LoVo (cell line): Measurements from ENCODE around the gene C11orf58.

Source experiments
- DNase-seq: peaks from one replicate; pipeline ENCODE4 v3.0.0-alpha.2; 2016; ENCODE audit warnings: low spot score

The C11orf58 gene

DNA sequence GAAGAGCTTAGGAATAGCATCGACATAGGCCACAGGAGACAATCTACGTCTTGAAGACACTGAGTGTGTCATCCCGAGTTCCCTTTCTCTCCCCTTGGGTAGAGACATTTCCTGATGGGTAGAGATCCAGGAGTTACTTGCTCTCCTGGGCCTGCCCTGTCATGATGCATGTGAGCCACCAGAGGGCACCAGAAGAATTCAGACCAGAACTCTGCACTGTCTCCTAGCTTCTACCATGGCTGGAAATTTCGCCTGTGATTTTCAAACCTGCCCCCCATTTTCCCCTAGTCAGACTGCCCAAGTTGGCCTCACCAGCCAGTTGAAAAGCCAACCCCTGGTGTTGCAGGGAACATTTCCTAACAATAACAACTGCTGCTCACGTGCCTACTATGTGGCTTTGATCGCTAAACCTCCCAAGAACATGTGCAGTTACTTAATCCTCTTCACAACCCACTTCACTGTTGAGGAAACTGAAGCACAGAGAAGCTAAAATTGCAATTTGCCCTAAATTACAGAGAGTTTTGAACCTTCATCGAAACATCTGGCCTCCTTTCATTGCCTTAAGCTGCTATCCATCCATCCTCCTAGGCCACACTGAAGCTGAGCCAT lies 47.2 kb downstream of the C11orf58 start:
- DNase-seq: peak; percentile 59

DNA sequence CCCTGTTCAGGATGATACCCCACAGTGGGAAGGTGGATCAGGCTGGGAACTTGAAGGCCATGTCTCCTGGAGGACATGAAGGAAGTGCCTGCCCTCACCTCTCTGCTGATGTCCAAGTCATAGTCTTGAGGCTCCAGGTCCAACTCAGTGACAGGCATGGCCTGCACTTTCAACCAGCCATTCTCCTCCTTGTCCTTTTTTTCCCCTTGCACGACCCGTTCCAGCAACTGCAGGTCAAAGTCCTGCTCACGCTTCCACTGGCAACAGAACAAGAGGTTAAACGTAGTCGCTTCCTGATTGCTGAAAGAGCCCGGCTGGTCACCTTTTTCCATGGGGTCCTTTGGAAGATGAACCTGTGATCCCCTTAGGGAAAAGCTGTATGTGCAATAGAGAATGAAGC lies 47.7 kb downstream of the C11orf58 start:
- DNase-seq: no peak

DNA sequence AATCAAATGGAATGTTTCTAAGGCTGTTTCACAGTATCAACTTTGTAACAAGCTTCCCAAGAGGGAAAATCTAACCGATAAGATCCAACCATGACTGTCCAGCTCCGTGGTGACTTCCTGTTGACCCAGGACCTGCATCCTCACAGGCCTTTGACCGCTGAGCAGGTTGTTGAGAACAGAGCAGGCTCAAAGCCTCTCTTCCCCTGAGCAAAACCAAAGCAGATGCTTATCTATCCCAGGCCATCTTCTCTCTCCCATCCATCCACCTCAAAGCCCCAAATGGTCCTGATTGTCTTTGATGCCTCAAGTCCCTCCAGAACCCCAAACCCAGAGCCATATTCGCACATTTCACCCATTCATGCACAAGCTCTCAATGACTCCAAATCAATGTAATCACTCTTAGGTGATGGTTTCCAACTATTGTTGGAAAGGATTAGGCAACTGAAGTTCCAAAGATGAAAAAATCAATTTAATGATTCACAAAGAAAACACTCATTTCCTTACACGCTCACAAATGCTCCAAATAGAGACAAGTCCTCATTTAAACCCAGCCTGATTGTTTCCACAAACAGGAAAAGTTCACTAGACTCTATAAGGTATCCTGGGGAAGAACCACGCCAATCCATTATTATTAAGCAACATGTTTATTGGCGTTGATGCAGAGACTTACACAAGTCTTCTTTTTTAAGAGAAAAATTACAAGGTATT lies 48.7 kb downstream of the C11orf58 start:
- no peak for DNase-seq

DNA sequence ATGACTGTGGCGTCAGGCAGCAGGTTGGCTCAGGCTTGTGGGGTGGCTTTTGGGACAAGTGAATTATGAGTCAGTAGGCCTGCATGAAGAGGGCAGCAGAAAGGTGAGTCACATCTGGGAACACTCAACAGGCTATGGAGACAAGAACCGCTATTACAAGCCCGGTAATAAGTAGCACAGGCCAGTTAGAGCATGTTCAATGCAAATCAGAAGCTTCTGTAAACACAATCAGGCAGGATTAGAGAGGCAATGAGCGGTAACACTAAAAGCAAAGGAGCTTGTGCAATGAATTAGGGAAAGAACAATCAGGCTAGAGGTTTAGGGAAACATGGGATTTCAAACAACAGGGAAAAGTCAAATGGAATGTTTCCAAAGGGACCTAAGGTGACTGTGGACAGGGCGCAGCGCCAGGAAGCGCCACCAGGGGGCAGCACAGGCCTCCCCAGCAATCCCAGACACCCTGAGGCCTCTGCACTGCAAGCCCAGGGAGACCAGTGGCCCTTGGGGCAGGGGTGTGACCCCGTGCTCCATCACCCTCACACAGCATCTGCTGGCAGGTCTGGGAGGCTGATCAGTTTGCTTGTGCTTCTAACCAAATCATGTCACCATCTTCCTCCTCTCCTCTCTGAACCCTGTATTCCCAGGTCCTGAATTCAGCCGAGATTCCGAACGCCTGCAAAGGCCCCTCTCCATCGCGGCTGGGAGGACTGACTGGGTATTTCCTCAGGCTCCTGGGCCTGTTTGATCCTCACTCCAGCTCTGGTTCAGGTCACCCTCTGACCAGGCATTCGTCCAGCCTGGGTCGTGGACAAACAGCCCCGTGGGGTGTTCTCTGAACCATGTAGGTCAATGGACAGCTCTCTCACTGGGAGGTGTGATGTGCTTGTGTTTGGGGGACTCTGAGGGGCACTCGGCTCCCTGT lies 50.0 kb downstream of the C11orf58 start:
- peak; percentile 50 for DNase-seq

DNA sequence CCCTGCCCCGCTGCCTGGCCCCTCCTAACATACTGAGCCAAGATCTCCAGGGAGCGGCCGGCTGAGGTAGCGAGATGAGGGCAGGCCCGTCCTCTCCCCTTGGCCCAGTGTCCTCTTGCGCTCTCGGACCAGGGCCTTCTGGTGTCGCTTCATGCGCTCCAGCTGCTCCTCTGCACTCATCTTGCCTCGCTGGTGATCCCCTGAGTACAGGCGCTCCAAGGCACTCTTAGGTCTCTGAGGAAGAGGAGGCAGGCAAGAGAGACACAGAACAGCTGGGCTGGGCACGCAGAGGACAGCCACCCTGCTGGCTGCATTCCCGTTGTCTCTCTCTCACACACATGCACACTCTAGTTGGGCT lies 50.6 kb downstream of the C11orf58 start:
- no peak for DNase-seq

DNA sequence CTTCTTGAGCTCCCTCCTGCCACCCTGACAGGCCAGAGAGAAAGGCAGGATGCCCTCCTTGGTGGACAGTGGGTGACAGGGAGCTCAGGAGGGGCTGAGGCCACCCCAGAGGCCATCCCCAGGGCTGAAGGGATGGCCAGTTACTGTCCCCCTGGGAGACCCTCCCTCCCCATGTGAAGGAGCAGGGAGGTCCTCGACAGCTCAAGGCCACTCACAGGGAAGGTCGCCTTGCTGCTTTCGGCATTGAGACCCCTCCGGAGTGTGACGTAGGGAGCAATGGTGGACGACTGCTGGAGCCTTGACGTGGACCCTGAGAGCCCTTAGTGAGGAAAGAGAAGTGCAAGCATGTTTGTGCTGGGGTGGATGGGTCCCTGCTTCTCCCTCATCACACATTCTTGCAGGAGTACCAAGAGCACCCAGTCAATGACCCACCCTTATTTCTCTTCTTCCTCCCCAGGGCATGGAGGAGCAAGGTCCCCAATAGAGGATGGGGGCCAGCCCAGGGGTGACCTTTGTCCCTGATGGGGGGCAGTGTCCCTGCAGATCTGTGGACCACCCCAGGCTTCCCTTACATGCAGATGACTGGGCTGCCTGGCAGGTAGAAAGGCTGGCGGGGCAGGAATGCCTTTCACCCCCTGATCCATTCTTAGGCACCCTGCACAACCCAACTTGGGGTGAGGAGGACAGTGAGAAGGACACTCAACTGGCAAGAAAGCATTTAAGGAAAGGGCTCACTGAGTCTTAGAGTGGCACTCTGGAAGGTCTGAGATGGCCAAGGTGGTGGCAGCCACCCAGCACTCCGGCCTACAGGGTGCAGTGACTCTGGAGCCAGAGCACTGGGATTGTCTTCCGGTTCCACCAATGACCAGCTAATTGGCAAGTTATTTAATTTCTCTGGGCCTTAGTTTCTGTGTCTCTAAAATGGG lies 51.4 kb downstream of the C11orf58 start:
- no peak for DNase-seq

DNA sequence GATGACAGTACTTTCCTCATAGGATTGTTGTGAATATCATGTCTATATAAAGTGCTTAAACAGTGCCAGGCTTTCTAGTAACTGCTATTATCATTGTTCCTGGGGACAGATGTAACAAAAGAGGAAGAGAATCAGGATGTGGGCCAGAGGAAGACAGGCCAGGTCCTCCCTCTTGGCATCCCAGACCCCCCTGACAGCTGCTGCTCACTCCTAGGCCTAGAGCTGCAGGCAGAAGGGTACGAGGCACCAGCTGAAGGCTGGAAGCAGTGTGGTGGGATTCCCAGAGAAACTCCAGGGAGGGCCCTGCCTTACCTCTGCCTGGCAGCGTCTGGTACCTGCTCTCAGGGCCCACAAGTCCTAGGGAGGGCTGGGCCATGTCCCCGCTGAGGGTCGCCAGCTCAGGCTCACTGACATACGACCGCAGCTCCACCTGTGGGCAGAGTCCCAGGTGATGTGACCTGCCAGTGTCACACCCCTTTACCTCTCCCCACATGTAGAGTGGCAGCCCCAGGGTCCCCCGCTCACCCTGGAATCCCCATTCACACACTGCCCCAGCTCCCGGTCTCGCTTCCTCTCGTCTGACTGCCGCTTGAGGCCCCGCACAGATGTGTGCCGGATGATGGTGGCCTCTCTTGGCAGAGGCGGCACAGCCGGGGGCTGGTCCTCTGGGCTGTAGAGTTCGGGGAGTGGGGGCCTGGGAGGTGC lies 52.2 kb downstream of the C11orf58 start:
- DNase-seq: no peak

DNA sequence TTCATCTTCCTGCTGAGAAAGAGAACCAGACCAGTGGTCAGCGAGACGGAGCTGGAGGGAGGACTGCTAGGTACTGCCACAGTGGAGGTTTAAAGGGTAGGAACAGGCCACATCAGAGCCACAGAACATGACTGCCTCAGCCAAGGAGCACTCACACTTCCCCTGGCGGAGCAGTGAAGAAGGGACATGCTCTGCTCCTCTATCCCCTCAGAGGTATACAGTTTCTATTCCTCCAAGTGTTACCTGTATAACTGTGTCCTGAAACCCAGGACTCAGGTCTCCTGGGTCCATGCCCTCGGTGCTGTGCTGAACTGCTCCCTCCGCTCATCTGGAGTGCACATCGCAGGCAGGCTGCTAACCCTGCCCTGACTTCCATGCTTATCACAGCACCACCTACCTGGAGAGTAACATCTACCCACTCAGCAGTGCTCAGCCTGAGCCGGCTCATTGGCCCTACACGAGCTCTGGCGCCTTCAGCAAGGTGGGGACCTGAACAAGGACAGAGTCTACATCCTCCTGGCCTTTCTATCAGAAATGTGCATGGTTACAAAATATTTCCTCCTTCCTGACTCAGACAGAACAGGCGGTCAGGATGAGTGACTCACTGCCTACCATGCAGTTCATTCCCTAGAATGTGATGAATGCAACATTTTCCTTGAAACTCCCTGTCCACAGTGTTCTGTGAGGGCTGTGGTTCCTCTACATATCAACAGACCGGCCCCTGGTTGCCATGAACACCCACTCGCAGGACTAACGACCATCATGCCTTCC lies 52.9 kb downstream of the C11orf58 start:
- peak; percentile 9 for DNase-seq

DNA sequence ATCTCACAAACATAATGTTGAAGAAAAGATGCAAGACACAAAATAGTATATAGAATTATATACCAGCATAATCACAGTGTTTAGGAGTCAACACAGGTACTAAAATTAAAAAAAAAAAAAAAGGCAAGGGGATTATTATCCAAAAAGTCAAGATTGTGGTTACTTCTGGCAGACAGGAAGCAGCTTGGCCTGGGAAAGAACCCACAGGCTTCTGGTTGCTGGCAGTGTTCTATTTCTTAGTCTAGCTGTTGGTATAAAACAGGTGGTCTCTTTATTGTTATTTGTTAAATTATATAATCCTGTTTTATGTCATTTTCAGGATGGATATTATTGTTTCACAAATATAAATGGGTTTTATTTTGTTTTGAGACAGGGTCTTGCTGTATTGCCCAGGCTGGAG lies 54.0 kb downstream of the C11orf58 start:
- DNase-seq: no peak

DNA sequence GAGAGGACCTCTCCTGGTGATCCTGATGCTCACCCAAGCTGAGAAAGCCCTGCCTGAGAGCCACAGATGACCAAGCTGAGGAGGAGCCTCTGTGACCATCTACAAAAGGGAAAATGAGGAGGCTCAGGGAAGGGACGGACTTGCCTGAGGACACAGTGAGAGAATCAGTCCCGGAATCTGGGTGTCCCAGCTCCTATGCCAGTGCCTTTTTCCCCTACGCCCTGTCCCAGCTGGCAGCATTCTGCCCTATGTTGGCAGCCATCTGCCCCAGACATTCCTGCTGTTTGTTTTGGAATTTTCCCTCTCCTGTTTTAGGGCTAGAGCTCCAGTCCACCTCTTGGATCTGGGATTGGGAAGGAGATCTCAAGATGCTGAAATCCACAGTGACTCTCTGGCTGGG lies 54.6 kb downstream of the C11orf58 start:
- no peak for DNase-seq

DNA sequence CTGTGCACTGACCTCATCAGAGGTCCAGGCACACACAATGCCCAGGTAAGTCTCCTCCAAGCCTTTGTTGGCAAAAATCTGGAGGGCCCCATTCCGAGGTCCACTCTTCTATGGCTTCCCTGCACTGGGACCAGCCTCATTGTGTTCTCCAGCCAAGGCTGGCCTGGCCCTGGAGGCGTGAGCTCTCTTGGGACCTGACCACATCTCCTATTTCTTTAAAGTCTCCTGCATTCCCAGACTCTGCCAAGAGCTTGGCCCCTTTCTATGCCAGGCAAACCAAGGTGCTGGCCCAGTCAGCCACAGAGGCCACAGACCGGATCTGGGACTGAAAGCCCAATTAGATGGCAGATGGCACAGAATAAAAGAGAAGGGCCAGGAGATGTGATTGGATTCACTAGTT lies 55.1 kb downstream of the C11orf58 start:
- no peak for DNase-seq

DNA sequence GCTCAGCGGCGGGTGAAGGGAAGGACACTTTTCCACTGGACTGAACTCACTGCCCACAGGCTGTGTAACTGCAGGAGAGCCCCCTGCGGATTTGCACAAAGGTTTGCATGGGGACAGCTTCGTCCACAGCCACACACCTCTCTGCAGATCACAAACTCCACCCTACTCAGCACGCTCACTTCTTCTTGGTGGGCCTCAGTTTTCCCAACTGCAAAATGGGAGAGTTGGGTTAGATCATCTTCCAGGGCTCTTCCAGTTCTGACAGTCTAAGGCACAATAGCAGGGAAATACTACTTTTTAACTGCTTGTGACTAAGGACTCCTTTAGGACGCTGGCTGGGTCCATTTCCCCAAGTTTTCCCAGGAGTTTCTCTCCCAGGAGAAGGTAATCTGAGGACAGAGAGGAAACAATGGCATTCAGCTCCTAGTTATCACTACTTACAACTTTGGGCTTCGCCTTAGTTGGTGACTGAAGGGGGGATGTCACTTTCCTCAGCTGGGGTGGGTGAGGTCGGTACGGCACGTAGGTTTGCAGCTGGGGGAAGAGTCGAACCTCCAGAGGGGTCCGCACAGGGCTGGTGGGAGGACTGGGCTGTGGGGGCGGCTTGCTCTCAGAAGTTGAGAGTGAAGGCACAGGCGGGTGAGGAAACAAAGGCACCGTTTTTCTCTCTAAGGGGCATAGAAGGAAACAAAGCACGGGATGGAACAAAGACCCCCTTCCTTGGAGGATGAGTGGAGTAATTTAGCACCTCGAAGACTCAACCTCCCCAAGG lies 55.8 kb downstream of the C11orf58 start:
- DNase-seq: no peak

DNA sequence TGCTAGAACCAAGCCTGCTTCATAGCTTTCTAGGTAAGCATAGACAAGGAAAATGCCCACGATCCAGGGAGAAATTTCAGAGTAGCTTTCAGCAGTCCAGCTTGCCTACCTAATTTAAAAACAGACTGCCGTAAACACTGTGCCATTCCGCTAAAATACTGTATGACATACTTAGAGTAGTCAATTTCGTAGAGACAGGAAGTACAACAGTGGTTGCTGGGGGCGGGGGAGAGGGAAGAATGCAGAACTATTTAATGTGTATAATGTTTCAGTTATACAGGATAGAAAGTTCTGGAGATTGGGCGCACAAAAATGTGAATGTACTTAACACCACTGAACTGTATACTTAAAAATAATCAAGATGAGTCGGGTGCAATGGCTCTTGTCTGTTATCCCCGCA lies 56.7 kb downstream of the C11orf58 start:
- DNase-seq: no peak

DNA sequence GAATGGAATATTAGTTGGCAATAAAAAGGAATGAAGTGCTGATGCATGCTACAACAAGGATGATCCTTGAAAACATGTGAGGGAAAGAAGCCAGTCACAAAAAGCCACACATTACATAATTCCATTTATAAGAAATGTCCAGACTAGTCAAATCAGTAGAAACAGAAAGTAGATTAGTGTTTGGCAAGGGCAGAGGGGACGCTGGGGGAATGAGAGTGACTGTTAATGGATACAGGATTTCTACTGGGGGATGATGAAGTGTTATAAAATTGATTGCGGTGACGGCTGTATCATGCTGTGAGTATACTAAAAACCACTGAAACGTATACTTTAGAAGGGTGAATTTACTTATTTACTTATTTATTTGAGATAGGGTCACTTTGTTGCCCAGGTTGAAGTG lies 57.9 kb downstream of the C11orf58 start:
- no peak for DNase-seq

DNA sequence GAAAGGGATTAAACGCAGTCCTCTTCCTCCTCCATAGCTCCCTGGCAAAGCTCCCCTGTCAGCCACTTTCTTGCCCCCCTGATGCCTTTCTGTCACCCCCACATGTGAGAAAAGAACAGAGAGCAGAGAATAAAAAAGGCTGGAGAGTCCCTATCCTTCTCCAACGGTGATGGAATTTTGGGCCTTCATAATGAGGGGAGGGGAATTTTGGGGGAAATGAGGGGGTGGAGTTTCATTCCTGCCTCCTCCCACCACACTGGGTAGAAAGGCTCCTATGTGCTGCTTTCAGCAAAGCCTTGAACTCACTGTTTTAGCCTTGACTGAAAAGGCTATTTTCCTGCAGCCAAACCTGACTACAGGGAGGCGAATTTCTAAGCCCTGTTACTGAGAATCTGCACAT lies 59.3 kb downstream of the C11orf58 start:
- DNase-seq: no peak

DNA sequence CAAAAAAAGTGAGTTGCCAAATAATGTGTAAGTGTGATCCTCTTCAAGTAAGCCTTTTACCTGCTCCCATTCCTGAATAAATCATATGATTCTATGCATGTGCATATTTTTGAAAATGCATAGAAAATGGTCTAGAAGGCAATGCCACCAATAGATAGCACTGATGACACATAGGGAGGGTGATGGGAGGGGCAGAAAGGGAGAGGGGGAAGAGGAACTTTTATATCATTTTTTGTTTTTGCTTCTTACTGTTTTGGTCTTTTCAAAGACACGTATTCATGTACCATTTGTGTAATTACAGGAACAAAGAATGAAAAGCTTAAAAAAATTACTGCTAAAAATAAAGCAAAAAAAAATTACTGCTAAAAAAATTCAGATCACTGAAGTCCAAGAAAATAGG lies 60.8 kb downstream of the C11orf58 start:
- no peak for DNase-seq

DNA sequence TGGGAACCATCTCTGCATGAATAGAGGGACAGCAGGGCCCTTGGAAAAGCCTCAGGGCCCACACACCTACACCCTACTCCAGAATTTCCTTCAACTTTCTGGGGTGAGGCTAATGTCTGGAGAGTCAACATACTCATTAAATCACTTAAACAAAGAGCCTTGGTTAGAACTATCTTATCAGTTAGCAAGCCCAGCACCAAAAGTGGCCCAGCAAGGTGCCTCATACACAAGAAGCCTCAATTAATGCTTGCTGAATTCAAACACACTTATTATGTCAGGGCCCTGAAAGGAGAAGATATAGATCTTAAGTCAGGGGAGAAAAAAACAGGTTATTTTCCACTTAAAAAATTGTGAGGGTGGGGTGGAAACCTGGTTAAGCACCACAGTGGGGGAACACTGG lies 61.4 kb downstream of the C11orf58 start:
- no peak for DNase-seq

DNA sequence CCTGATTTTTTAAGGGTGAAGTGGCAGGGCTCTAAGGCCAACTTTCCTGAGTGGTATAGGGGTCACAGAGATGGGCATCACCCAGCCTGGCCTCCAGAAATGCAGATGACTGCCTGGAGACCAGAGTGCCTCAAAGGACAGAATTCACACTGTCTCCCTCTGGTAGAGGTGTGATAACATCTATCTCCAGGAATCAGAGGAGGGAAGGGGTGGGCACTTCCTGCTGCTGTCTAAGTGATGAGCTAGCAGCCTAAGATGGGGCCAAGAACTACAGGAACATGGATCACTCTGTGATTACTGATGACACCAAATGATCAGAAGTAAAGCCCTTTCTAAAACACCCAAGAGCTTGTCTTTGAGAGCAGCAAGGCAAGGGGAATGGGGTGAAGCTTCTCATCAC lies 61.9 kb downstream of the C11orf58 start:
- DNase-seq: no peak

DNA sequence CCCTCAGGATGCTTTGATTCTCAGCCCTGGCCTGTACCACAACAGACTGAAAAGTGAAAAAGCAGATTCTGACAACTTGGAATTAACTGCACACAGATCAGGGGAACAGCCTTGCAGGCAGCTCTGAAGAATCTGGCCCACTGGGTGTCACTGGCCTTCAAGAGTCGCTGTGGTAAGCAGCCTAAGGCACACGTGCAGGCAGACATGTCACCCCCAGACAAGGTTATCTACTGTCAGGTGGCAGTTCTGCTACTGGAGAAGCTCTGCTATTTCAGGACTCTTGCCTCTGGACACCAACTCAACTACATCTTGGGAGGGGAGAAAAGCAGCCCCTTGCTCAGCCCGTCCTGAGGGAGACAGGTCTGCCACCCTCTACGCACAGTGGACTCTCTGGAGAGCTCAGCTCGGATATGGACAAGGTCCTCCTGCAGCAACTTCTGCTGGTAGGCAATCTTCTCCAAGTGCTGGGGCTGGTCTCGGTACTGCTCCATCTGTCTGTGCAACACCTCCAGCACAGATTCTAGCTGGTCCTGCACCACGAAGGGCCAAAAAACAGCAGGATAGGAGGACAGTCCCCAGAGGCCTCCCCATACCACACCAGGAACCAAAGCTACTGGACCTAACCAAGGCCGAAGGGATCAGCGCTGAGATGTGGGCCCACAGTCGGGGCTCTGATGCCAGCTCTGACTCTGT lies 63.0 kb downstream of the C11orf58 start:
- DNase-seq: no peak
